Inflammatory macrophage treated with lipopolysaccharide for 4 hours (primary cell): Measurements from ENCODE around the gene PKIB.

ENCODE experiments used
- DNase-seq: peaks from one replicate; pipeline ENCODE4 v3.0.0-alpha.2; 2020

The PKIB gene

GRCh38 chr6:122671251-122671650 lies 61.0 kb downstream of the PKIB start:
- no peak for DNase-seq

GRCh38 chr6:122673343-122673961 lies 63.2 kb downstream of the PKIB start:
- peak; percentile 76 for DNase-seq

GRCh38 chr6:122676146-122676545 lies 65.9 kb downstream of the PKIB start:
- DNase-seq: no peak

- DNase-seq: no peak
Measured at GRCh38 chr6:122676688-122677087, 66.5 kb downstream of the PKIB start.

GRCh38 chr6:122677406-122677805 lies 67.2 kb downstream of the PKIB start:
- DNase-seq: no peak

GRCh38 chr6:122678841-122679240 lies 68.6 kb downstream of the PKIB start:
- no peak for DNase-seq

GRCh38 chr6:122681705-122682104 lies 71.5 kb downstream of the PKIB start:
- DNase-seq: no peak

- DNase-seq: no peak
Measured at GRCh38 chr6:122683989-122684651, 73.9 kb downstream of the PKIB start.

- DNase-seq: no peak
Measured at GRCh38 chr6:122692175-122692598, 82.0 kb downstream of the PKIB start.

GRCh38 chr6:122692807-122693580 lies 82.8 kb downstream of the PKIB start:
- DNase-seq: no peak

- no peak for DNase-seq
Measured at GRCh38 chr6:122694075-122694474, 83.9 kb downstream of the PKIB start.

GRCh38 chr6:122694602-122695001 lies 84.4 kb downstream of the PKIB start:
- DNase-seq: no peak

- DNase-seq: no peak
Measured at GRCh38 chr6:122695188-122695587, 85.0 kb downstream of the PKIB start.

- DNase-seq: peak; percentile 6
Measured at GRCh38 chr6:122696079-122696478, 85.9 kb downstream of the PKIB start.

- DNase-seq: no peak
Measured at GRCh38 chr6:122696853-122697252, 86.6 kb downstream of the PKIB start.

GRCh38 chr6:122697458-122697857 lies 87.3 kb downstream of the PKIB start:
- DNase-seq: no peak

GRCh38 chr6:122701666-122702065 lies 91.5 kb downstream of the PKIB start:
- DNase-seq: no peak

- DNase-seq: peak; percentile 71
Measured at GRCh38 chr6:122702841-122703240, 92.6 kb downstream of the PKIB start.

- DNase-seq: no peak
Measured at GRCh38 chr6:122704066-122704465, 93.9 kb downstream of the PKIB start.

GRCh38 chr6:122709922-122710512 lies 99.8 kb downstream of the PKIB start:
- peak; percentile 93 for DNase-seq

GRCh38 chr6:122710908-122711635 lies 100.9 kb downstream of the PKIB start:
- no peak for DNase-seq

GRCh38 chr6:122712093-122712447 lies 101.9 kb downstream of the PKIB start:
- DNase-seq: no peak
